HL-60 (cell line): Measurements from ENCODE around the gene ACSF3.
"Not testable (repeated sequence)": the region's sequence is repeated elsewhere in the genome, so short reads cannot be mapped to it uniquely, and the experiment has no call there.

ENCODE experiments used
- DNase-seq, 2 experiments: peaks; one replicate each; pipeline ENCODE4 v3.0.0-alpha.2; 2010 to 2020; ENCODE audit warnings: low read depth in 1 of 2, low spot score in 1 of 2
- H3K27ac ChIP-seq: fragments of 250-450 bp; sonication (Bioruptor Pico); replicated peaks from 2 replicates; pipeline ENCODE4 v1.5.1; 2020; ENCODE audit warnings: mild to moderate bottlenecking, moderate library complexity
- H3K27me3 ChIP-seq: fragments of 250-450 bp; sonication (Bioruptor Pico); 2 replicates; pipeline ENCODE4 v1.5.1; 2021; ENCODE audit warnings: mild to moderate bottlenecking, moderate library complexity; ENCODE audit not compliant: insufficient read depth, poor library complexity, severe bottlenecking
- H3K4me3 ChIP-seq: replicated peaks from 2 replicates; pipeline ENCODE4 v1.5.1; 2011; ENCODE audit warnings: mild to moderate bottlenecking, control low read depth, low read length; ENCODE audit not compliant: insufficient read depth
- GABPA ChIP-seq: IDR thresholded peaks from 2 replicates; pipeline ENCODE4 v1.6.1; 2012; ENCODE audit warnings: low read depth
- POLR2AphosphoS5 ChIP-seq: IDR thresholded peaks from 2 replicates; pipeline ENCODE4 v1.6.1; 2012; ENCODE audit warnings: low read depth
- SPI1 ChIP-seq: IDR thresholded peaks from 2 replicates; pipeline ENCODE4 v1.6.1; 2012; ENCODE audit warnings: low read depth, mild to moderate bottlenecking, borderline replicate concordance
- TF ChIP-seq, protein P1 (sequence below): IDR thresholded peaks from one replicate; pipeline ENCODE4 v1.5.1; 2011; ENCODE audit warnings: low read length, control low read depth, inconsistent platforms; ENCODE audit not compliant: insufficient read depth
- TF ChIP-seq, protein P2 (sequence below): IDR thresholded peaks from 2 replicates; pipeline ENCODE4 v1.6.1; 2012; ENCODE audit warnings: low read depth; ENCODE audit not compliant: insufficient replicate concordance

ACSF3 gene

DNA sequence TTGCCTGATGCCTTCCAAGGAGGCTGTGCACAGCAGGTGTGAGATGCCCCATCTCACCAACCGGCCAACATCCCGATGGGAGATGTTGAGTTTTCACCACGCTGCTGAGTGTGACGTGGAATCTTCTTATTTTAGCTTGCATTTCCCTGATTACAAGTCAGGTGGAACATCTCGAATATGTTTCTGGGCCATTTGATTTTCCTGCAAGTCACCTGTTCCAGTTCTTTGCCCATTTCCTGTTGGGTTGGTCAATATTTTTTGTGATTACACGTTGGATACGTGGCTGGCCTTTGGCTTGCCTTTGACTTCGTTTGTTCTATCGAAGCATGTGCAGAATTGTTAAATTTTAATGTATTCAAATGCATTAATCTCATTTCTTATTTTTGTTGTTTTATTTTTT lies 69.6 kb downstream of the ACSF3 start:
- no peak for DNase-seq
- no peak overlapping the region for H3K4me3 ChIP-seq
- no peak overlapping the region for H3K27ac ChIP-seq
- H3K27me3 ChIP-seq, result no peaks in the 10 kb centered on the region
- TF ChIP-seq, protein P1, sequence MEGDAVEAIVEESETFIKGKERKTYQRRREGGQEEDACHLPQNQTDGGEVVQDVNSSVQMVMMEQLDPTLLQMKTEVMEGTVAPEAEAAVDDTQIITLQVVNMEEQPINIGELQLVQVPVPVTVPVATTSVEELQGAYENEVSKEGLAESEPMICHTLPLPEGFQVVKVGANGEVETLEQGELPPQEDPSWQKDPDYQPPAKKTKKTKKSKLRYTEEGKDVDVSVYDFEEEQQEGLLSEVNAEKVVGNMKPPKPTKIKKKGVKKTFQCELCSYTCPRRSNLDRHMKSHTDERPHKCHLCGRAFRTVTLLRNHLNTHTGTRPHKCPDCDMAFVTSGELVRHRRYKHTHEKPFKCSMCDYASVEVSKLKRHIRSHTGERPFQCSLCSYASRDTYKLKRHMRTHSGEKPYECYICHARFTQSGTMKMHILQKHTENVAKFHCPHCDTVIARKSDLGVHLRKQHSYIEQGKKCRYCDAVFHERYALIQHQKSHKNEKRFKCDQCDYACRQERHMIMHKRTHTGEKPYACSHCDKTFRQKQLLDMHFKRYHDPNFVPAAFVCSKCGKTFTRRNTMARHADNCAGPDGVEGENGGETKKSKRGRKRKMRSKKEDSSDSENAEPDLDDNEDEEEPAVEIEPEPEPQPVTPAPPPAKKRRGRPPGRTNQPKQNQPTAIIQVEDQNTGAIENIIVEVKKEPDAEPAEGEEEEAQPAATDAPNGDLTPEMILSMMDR, result no peak
- TF ChIP-seq SPI1 (no peak), GABPA (no peak), POLR2AphosphoS5 (no peak)
- TF ChIP-seq, protein P2, sequence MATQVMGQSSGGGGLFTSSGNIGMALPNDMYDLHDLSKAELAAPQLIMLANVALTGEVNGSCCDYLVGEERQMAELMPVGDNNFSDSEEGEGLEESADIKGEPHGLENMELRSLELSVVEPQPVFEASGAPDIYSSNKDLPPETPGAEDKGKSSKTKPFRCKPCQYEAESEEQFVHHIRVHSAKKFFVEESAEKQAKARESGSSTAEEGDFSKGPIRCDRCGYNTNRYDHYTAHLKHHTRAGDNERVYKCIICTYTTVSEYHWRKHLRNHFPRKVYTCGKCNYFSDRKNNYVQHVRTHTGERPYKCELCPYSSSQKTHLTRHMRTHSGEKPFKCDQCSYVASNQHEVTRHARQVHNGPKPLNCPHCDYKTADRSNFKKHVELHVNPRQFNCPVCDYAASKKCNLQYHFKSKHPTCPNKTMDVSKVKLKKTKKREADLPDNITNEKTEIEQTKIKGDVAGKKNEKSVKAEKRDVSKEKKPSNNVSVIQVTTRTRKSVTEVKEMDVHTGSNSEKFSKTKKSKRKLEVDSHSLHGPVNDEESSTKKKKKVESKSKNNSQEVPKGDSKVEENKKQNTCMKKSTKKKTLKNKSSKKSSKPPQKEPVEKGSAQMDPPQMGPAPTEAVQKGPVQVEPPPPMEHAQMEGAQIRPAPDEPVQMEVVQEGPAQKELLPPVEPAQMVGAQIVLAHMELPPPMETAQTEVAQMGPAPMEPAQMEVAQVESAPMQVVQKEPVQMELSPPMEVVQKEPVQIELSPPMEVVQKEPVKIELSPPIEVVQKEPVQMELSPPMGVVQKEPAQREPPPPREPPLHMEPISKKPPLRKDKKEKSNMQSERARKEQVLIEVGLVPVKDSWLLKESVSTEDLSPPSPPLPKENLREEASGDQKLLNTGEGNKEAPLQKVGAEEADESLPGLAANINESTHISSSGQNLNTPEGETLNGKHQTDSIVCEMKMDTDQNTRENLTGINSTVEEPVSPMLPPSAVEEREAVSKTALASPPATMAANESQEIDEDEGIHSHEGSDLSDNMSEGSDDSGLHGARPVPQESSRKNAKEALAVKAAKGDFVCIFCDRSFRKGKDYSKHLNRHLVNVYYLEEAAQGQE, result no peak

DNA sequence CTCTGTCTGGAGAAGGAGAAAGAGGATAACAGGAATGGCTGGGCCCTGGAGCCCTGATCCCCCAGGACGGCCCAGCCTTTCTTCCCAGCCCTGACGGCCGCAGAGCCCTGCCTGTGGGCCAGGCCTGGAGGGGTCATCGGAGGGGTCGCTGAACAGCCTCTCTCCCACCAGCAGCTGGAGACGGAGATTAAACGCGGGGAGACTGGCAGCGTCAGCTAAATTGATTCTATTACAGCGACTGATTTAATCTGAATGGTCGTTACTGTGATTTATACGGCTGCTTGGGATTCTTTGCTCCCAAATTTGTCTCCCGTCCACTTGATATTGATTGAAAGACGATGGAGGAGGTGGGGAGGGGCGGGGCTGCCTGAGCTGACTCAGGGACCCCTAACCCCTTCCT lies 70.8 kb downstream of the ACSF3 start:
- H3K27ac ChIP-seq, result no peak overlapping the region
- TF ChIP-seq POLR2AphosphoS5, result no peak
- TF ChIP-seq, protein P1, result no peak
- no peak for TF ChIP-seq GABPA
- TF ChIP-seq, protein P2, result no peak
- TF ChIP-seq SPI1, result no peak
- no peaks in the 10 kb centered on the region for H3K27me3 ChIP-seq
- DNase-seq, result no peak
- H3K4me3 ChIP-seq, result no peak overlapping the region

DNA sequence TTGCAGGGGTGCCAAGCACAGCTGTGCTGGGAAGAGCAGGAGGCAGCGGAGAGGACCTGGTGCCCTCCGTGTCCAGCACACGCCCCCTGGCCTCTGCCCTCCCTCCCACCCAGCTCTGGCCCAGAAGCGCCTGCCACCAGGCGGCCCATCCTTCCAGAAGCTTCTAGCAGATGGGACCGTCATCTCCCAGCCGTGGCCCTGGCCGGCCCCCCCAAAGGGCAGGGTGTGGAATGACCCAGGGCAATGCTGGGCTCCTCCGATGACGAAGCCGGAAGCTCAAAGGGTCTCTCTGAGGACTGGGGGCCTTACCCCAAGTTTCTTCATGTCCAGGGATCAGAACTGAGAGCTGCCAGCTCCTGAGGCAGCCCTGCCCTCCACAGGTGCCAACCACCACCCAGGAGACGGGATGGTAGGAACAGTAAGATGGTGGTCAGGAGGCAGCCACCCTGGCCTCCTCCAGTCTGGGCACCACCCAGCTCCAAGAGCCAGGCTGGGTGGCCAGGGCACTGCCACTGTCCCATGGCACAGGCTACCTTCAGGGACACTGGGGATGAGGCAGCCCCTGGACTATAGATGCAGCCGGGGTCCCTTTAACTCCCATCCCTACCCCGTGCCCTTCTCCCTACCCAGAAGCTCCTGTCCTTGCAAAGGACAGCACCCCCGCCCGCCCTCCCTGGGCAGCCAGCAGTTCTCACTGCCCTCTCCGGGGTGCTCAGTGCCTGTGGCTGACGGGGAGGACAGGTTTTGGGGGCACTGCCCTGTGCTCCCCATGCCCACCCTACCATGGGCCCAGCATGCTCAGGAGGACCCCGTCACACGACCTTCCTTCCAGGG lies 71.4 kb downstream of the ACSF3 start:
- Histone ChIP-seq H3K27ac (no peak overlapping the region), H3K27me3 (no peaks in the 10 kb centered on the region), H3K4me3 (no peak overlapping the region)
- no peak for DNase-seq
- no peak for TF ChIP-seq GABPA
- TF ChIP-seq, protein P2, result no peak
- TF ChIP-seq, protein P1, result no peak
- no peak for TF ChIP-seq SPI1
- no peak for TF ChIP-seq POLR2AphosphoS5

DNA sequence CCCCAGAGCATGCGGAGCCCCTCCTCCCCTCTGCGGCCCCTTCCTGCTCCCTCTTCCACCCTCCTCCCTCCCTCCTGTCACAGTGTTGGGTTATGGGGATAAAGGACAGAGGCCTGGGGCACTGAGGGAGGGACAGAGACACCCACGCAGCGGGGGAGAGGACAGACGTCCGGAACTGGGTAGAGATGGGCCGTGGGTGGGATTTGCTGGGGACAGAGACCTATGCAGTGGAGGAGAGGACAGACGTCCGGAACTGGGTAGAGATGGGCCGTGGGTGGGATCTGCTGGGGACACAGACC lies 72.0 kb downstream of the ACSF3 start:
- not testable (repeated sequence) for H3K4me3 ChIP-seq, H3K27ac ChIP-seq, DNase-seq, H3K27me3 ChIP-seq
